Neural progenitor cell (in vitro differentiated cells): Measurements from ENCODE around the gene CLSTN2. TPM values are rescaled to one million over a fixed set of nuclear protein-coding genes. Genes with fewer than 3 reads are reported as not detected.

Source experiments
- DNase-seq: peaks from one replicate; pipeline ENCODE4 v3.0.0-alpha.2; 2016; ENCODE audit warnings: low spot score
- H2AFZ ChIP-seq: fragments of 200-600 bp; sonication (generic); replicated peaks from 2 replicates; pipeline ENCODE4 v1.6.1; 2016; ENCODE audit warnings: antibody characterized with exemption
- H3F3A ChIP-seq: fragments of 200-600 bp; sonication (generic); 2 replicates; pipeline ENCODE4 v1.6.1; 2016; ENCODE audit warnings: antibody characterized with exemption, low read depth
- H3K27ac ChIP-seq: fragments of 200-600 bp; sonication (generic); 2 replicates; pipeline ENCODE4 v1.5.1; 2016; ENCODE audit warnings: mild to moderate bottlenecking
- H3K27me3 ChIP-seq: fragments of 200-600 bp; sonication (generic); 2 replicates; pipeline ENCODE4 v1.6.1; 2016; ENCODE audit warnings: mild to moderate bottlenecking, moderate library complexity
- H3K36me3 ChIP-seq: fragments of 200-600 bp; sonication (generic); 2 replicates; pipeline ENCODE4 v1.5.1; 2016
- H3K4me1 ChIP-seq: fragments of 200-600 bp; sonication (generic); 2 replicates; pipeline ENCODE4 v1.6.1; 2016; ENCODE audit warnings: mixed run types
- H3K4me2 ChIP-seq: fragments of 200-600 bp; sonication (generic); 2 replicates; pipeline ENCODE4 v1.6.1; 2016
- H3K4me3 ChIP-seq: fragments of 200-600 bp; sonication (generic); 2 replicates; pipeline ENCODE4 v1.5.1; 2016
- H3K79me2 ChIP-seq: fragments of 200-600 bp; sonication (generic); 2 replicates; pipeline ENCODE4 v1.6.1; 2016; ENCODE audit warnings: low read depth
- H3K9ac ChIP-seq: fragments of 200-600 bp; sonication (generic); 2 replicates; pipeline ENCODE4 v1.6.1; 2016
- H3K9me3 ChIP-seq: fragments of 200-600 bp; sonication (generic); 2 replicates; pipeline ENCODE4 v1.5.1; 2016; ENCODE audit warnings: low read depth
- H4K20me1 ChIP-seq: fragments of 200-600 bp; sonication (generic); 2 replicates; pipeline ENCODE4 v1.6.1; 2016; ENCODE audit warnings: low read depth
- H3K27ac Mint-ChIP-seq: 3 replicates; pipeline ENCODE4 v1.8.0; 2021; ENCODE audit warnings: mixed read lengths
- H3K27me3 Mint-ChIP-seq: 2 replicates; pipeline ENCODE4 v1.8.0; 2022; ENCODE audit warnings: low read depth, mild to moderate bottlenecking, inconsistent platforms, moderate library complexity, mixed read lengths; ENCODE audit not compliant: insufficient read depth
- H3K36me3 Mint-ChIP-seq: 3 replicates; pipeline ENCODE4 v1.8.0; 2021; ENCODE audit warnings: mixed read lengths
- H3K4me1 Mint-ChIP-seq: 3 replicates; pipeline ENCODE4 v1.8.0; 2021; ENCODE audit warnings: mixed read lengths
- H3K4me3 Mint-ChIP-seq: 3 replicates; pipeline ENCODE4 v1.8.0; 2021; ENCODE audit warnings: mild to moderate bottlenecking, moderate library complexity, mixed read lengths
- H3K9me3 Mint-ChIP-seq: 3 replicates; pipeline ENCODE4 v1.8.0; 2020; ENCODE audit warnings: mixed read lengths
- CTCF ChIP-seq: fragments of 200-600 bp; sonication (generic); IDR thresholded peaks from 2 replicates; pipeline ENCODE4 v1.5.1; 2017; ENCODE audit warnings: antibody characterized with exemption, mild to moderate bottlenecking
- EZH2 ChIP-seq: fragments of 200-600 bp; sonication (generic); IDR thresholded peaks from 2 replicates; pipeline ENCODE4 v1.6.1; 2017; ENCODE audit warnings: antibody characterized with exemption, mild to moderate bottlenecking, moderate library complexity
- EZH2phosphoT487 ChIP-seq: fragments of 200-600 bp; sonication (generic); IDR thresholded peaks from 2 replicates; pipeline ENCODE4 v1.6.1; 2017; ENCODE audit warnings: antibody characterized with exemption
- total RNA-seq: library from RNA; depleted of rRNA; stranded (reverse); fragments of >200 nt; gene quantifications from 2 replicates; pipeline ENCODE4 v1.2.3, GENCODE V29; 2015; ENCODE audit warnings: low replicate concordance

CLSTN2 gene
- total RNA-seq, 1 donor from 2014 or later: 0.22 TPM

- Mint-ChIP-seq H3K27me3 (no peaks in the 10 kb centered on the region), H3K36me3 (no peaks in the 10 kb centered on the region), H3K27ac (no peak overlapping the region), H3K9me3 (no peaks in the 10 kb centered on the region), H3K4me1 (peaks cover 8% of the 10 kb centered on the region), H3K4me3 (no peak overlapping the region)
- H3K4me1 ChIP-seq: peaks cover 6% of the 10 kb centered on the region
- no peak for DNase-seq
- no peak overlapping the region for H3K4me3 ChIP-seq
- H3K9ac ChIP-seq: no peak overlapping the region
- H3K79me2 ChIP-seq: no peaks in the 10 kb centered on the region
- H3K36me3 ChIP-seq: no peaks in the 10 kb centered on the region
- H3F3A ChIP-seq: no peaks in the 10 kb centered on the region
- H4K20me1 ChIP-seq: no peaks in the 10 kb centered on the region
- H3K9me3 ChIP-seq: no peaks in the 10 kb centered on the region
- H3K27me3 ChIP-seq: no peaks in the 10 kb centered on the region
- no peak overlapping the region for H2AFZ ChIP-seq
- TF ChIP-seq EZH2phosphoT487: no peak
- no peak for TF ChIP-seq CTCF
- no peak for TF ChIP-seq EZH2
- no peak overlapping the region for H3K27ac ChIP-seq
- no peak overlapping the region for H3K4me2 ChIP-seq
These were observed 71.3 kb downstream of the CLSTN2 start for GRCh38 chr3:140006331-140006730.

- H3K27ac Mint-ChIP-seq: no peak overlapping the region
- H3K27me3 ChIP-seq: no peaks in the 10 kb centered on the region
- no peak for DNase-seq
- no peaks in the 10 kb centered on the region for H3K79me2 ChIP-seq
- no peaks in the 10 kb centered on the region for H3F3A ChIP-seq
- peaks cover 8% of the 10 kb centered on the region for H3K4me1 Mint-ChIP-seq
- no peak overlapping the region for H3K9ac ChIP-seq
- peaks cover 6% of the 10 kb centered on the region for H3K4me1 ChIP-seq
- H3K27me3 Mint-ChIP-seq: no peaks in the 10 kb centered on the region
- H3K4me2 ChIP-seq: no peak overlapping the region
- TF ChIP-seq CTCF (no peak), EZH2 (no peak), EZH2phosphoT487 (no peak)
- H3K4me3 ChIP-seq: no peak overlapping the region
- H3K27ac ChIP-seq: no peak overlapping the region
- no peaks in the 10 kb centered on the region for H3K9me3 ChIP-seq
- no peaks in the 10 kb centered on the region for H4K20me1 ChIP-seq
- H3K4me3 Mint-ChIP-seq: no peak overlapping the region
- no peaks in the 10 kb centered on the region for H3K36me3 Mint-ChIP-seq
- H3K9me3 Mint-ChIP-seq: no peaks in the 10 kb centered on the region
- no peak overlapping the region for H2AFZ ChIP-seq
- H3K36me3 ChIP-seq: no peaks in the 10 kb centered on the region
These were observed 72.1 kb downstream of the CLSTN2 start for GRCh38 chr3:140007081-140007480.

GRCh38 chr3:140007911-140008869, 73.2 kb downstream of the CLSTN2 start:
- H3K36me3 Mint-ChIP-seq: no peaks in the 10 kb centered on the region
- H3F3A ChIP-seq: no peaks in the 10 kb centered on the region
- no peak overlapping the region for H3K4me3 ChIP-seq
- no peaks in the 10 kb centered on the region for H4K20me1 ChIP-seq
- H3K79me2 ChIP-seq: no peaks in the 10 kb centered on the region
- TF ChIP-seq EZH2phosphoT487 (no peak), EZH2 (no peak), CTCF (no peak)
- H3K9me3 ChIP-seq: no peaks in the 10 kb centered on the region
- H3K4me1 ChIP-seq: peaks cover 6% of the 10 kb centered on the region
- H3K4me3 Mint-ChIP-seq: no peak overlapping the region
- H3K9ac ChIP-seq: no peak overlapping the region
- H3K36me3 ChIP-seq: no peaks in the 10 kb centered on the region
- no peak overlapping the region for H3K27ac ChIP-seq
- H3K27me3 ChIP-seq: no peaks in the 10 kb centered on the region
- H3K27ac Mint-ChIP-seq: no peak overlapping the region
- peaks cover 8% of the 10 kb centered on the region for H3K4me1 Mint-ChIP-seq
- H3K4me2 ChIP-seq: no peak overlapping the region
- no peak overlapping the region for H2AFZ ChIP-seq
- H3K27me3 Mint-ChIP-seq: no peaks in the 10 kb centered on the region
- no peak for DNase-seq
- H3K9me3 Mint-ChIP-seq: no peaks in the 10 kb centered on the region
